HepG2 (cell line): ENCODE measurements around the gene HMCN2. TPM values are rescaled to one million over a fixed set of nuclear protein-coding genes. Genes with fewer than 3 reads are reported as not detected.

Source experiments
- CC2D1A ChIP-seq: sonication (generic); formaldehyde crosslinking; IDR thresholded peaks from 2 replicates; pipeline ENCODE4 v1.8.1; 2023; ENCODE audit warnings: mild to moderate bottlenecking, missing genetic modification reagents
- CTCF ChIP-seq: sonication (generic); formaldehyde crosslinking; IDR thresholded peaks from 2 replicates; pipeline ENCODE4 v1.5.0; 2020; ENCODE audit warnings: mild to moderate bottlenecking, missing genetic modification reagents, moderate library complexity
- FOXA3 ChIP-seq: IDR thresholded peaks from 2 replicates; pipeline ENCODE4 v1.6.1; 2016; ENCODE audit warnings: missing genetic modification reagents, missing compliant biosample characterization
- GATAD2A ChIP-seq: IDR thresholded peaks from 2 replicates; pipeline ENCODE4 v1.6.1; 2016
- HOXA3 ChIP-seq: sonication (generic); formaldehyde crosslinking; IDR thresholded peaks from 2 replicates; pipeline ENCODE4 v1.5.0; 2020; ENCODE audit warnings: missing genetic modification reagents
- IRF2 ChIP-seq: IDR thresholded peaks from 2 replicates; pipeline ENCODE4 v1.6.1; 2018; ENCODE audit warnings: missing genetic modification reagents, missing compliant biosample characterization
- KLF16 ChIP-seq, 2 experiments: sonication (generic) in 1 of 2; formaldehyde crosslinking in 1 of 2; IDR thresholded peaks; 2 replicates each; pipeline versions ENCODE4 v1.6.1 to v1.8.0; 2016 to 2023; ENCODE audit warnings: missing genetic modification reagents in 2 of 2, missing compliant biosample characterization in 1 of 2
- KMT2B ChIP-seq: IDR thresholded peaks from 2 replicates; pipeline ENCODE4 v1.6.1; 2016; ENCODE audit warnings: missing genetic modification reagents, missing compliant biosample characterization
- NFKB2 ChIP-seq: sonication (generic); formaldehyde crosslinking; IDR thresholded peaks from 2 replicates; pipeline ENCODE4 v1.4.0; 2020; ENCODE audit warnings: missing genetic modification reagents, borderline replicate concordance
- PHF20 ChIP-seq: sonication (generic); formaldehyde crosslinking; IDR thresholded peaks from 2 replicates; pipeline ENCODE4 v1.5.0; 2020; ENCODE audit warnings: mild to moderate bottlenecking, missing genetic modification reagents
- SMC3 ChIP-seq: IDR thresholded peaks from 2 replicates; pipeline ENCODE4 v1.6.1; 2011; ENCODE audit warnings: low read length, improper control_type of control experiment
- TARDBP ChIP-seq: sonication (generic); formaldehyde crosslinking; IDR thresholded peaks from 2 replicates; pipeline ENCODE4 v1.8.0; 2022; ENCODE audit warnings: mild to moderate bottlenecking, missing genetic modification reagents
- ZBTB21 ChIP-seq: sonication (generic); formaldehyde crosslinking; IDR thresholded peaks from 2 replicates; pipeline ENCODE4 v1.4.0; 2020; ENCODE audit warnings: missing genetic modification reagents
- ZNF430 ChIP-seq: sonication (generic); formaldehyde crosslinking; IDR thresholded peaks from 2 replicates; pipeline ENCODE4 v1.9.0; 2021; ENCODE audit warnings: mild to moderate bottlenecking, missing genetic modification reagents
- ZNF749 ChIP-seq: sonication (generic); formaldehyde crosslinking; IDR thresholded peaks from 2 replicates; pipeline ENCODE4 v1.8.0; 2022; ENCODE audit warnings: mild to moderate bottlenecking, missing genetic modification reagents, moderate library complexity, borderline replicate concordance
- ZNF777 ChIP-seq: sonication (generic); formaldehyde crosslinking; IDR thresholded peaks from 2 replicates; pipeline ENCODE4 v1.4.0; 2020; ENCODE audit warnings: missing genetic modification reagents
- polyA plus RNA-seq, 8 experiments: library from polyadenylated mRNA; depleted of rRNA in 3 of 8; stranded (reverse) in 7 of 8; unstranded in 1 of 8; fragments of >200 nt; fragmentation: Illumina TruSeq in 4 of 8; extraction: Trizol in 4 of 8; gene quantifications; 2 replicates each; pipeline versions ENCODE4 v1.2.1 to v1.2.3, GENCODE V29; 2011 to 2016; ENCODE audit warnings: low read depth in 4 of 8, missing spikeins in 1 of 8, mixed read lengths in 1 of 8; ENCODE audit not compliant: insufficient read depth in 1 of 8
- total RNA-seq, 5 experiments: library from RNA; depleted of rRNA; stranded (reverse); fragments of >200 nt; fragmentation: Illumina TruSeq; extraction: Trizol; gene quantifications; 2 replicates each; pipeline ENCODE4 v1.2.3, GENCODE V29; 2016; ENCODE audit warnings: low read depth in 1 of 5
- TF ChIP-seq, protein P1 (sequence below): sonication (generic); formaldehyde crosslinking; IDR thresholded peaks from 2 replicates; pipeline ENCODE4 v1.4.0; 2020; ENCODE audit warnings: missing genetic modification reagents

HMCN2 gene
- total and polyA plus RNA-seq, 2 of the 13 experiments (the other 11 are each of a cell fraction or from before 2014, with no cell fraction given) = 0.09 TPM; not detected in 1

- TF ChIP-seq, protein P1, sequence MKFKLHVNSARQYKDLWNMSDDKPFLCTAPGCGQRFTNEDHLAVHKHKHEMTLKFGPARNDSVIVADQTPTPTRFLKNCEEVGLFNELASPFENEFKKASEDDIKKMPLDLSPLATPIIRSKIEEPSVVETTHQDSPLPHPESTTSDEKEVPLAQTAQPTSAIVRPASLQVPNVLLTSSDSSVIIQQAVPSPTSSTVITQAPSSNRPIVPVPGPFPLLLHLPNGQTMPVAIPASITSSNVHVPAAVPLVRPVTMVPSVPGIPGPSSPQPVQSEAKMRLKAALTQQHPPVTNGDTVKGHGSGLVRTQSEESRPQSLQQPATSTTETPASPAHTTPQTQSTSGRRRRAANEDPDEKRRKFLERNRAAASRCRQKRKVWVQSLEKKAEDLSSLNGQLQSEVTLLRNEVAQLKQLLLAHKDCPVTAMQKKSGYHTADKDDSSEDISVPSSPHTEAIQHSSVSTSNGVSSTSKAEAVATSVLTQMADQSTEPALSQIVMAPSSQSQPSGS = no peak
- TF ChIP-seq ZNF777 (no peak), GATAD2A (CRISPR knock-in tag) (no peak), FOXA3 (CRISPR knock-in tag) (no peak), CC2D1A (CRISPR knock-in tag) (no peak), PHF20 (CRISPR knock-in tag) (no peak), SMC3 (0 out of 2 replicates have a peak, but pooled peaks have one; percentile 11), CTCF (peak; percentile 54), NFKB2 (CRISPR knock-in tag) (no peak), IRF2 (CRISPR knock-in tag) (no peak), ZNF430 (CRISPR knock-in tag) (no peak), TARDBP (no peak), ZBTB21 (CRISPR knock-in tag) (no peak), KMT2B (CRISPR knock-in tag) (no peak), HOXA3 (CRISPR knock-in tag) (no peak), KLF16 (CRISPR knock-in tag; IDR thresholded peaks at IDR 0.05) (no peak), ZNF749 (CRISPR knock-in tag) (no peak)
Measured at GRCh38 chr9:130417602-130418001, 152.0 kb downstream of the HMCN2 start (continued).
